BLaER1 (cell line): ENCODE data around the gene ARID3B.

Experiments used
- H3K27ac ChIP-seq: shearing (Covaris generic); formaldehyde crosslinking; 2 replicates; pipeline ENCODE4 v1.8.1; 2022
- H3K27me3 ChIP-seq: shearing (Covaris generic); formaldehyde crosslinking; 2 replicates; pipeline ENCODE4 v1.8.1; 2022
- H3K36me3 ChIP-seq: shearing (Covaris generic); formaldehyde crosslinking; 2 replicates; pipeline ENCODE4 v1.8.1; 2022
- H3K4me1 ChIP-seq: shearing (Covaris generic); formaldehyde crosslinking; 2 replicates; pipeline ENCODE4 v1.8.1; 2022
- H3K4me2 ChIP-seq: shearing (Covaris generic); formaldehyde crosslinking; 2 replicates; pipeline ENCODE4 v1.8.1; 2022
- H3K4me3 ChIP-seq: shearing (Covaris generic); formaldehyde crosslinking; 2 replicates; pipeline ENCODE4 v1.8.1; 2022
- H3K9ac ChIP-seq: shearing (Covaris generic); formaldehyde crosslinking; 2 replicates; pipeline ENCODE4 v1.8.1; 2022
- H3K9me3 ChIP-seq: shearing (Covaris generic); formaldehyde crosslinking; 2 replicates; pipeline ENCODE4 v1.8.1; 2022
- H4K20me1 ChIP-seq: shearing (Covaris generic); formaldehyde crosslinking; 2 replicates; pipeline ENCODE4 v1.8.1; 2022
- Cebpa-rat ChIP-seq: shearing (Covaris generic); IDR thresholded peaks from 2 replicates; pipeline ENCODE4 v1.8.1; 2022

ARID3B gene

DNA sequence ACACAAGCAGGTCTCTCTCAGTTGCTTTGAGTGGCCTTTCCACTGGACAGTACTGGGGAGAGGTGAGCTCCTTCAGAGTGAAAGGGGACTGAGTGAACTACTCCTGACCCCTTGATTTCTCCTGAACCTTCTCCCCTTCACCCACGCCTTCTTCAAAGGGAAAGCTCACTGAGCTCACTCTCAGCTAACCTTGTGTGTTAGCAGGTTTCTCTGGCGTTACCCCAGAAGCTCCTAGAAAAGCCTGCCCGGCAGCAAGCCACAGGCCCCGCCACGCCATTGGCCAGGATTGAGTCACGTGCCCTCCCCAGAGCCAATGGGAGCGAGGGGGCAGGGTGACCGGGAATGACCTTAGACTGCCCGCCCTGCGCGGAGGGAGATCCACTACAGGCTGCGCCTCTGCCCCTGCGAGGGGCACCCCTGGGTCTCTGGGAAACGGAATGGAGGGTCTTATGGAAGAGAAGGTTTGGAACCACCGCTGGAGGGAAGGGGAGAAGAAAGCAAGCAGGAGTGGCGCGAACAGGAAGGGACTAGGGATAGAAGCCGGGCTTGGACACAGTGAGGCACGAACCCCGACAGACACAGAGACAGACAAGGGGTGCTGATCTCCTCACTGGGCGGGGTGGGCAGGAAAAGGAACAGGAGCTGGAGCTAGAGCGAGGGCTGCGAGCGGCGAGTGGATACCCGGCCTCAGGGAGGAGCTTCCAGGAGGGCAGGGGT lies 57.3 kb downstream of the ARID3B start:
- TF ChIP-seq Cebpa-rat, result no peak
- Histone ChIP-seq H3K36me3 (peaks cover 18% of the 10 kb centered on the region; the same call in 1 of the 2 replicates), H3K4me1 (peaks cover 27% of the 10 kb centered on the region), H3K9me3 (no peaks in the 10 kb centered on the region), H3K9ac (peak overlapping the region; percentile 77), H4K20me1 (no peaks in the 10 kb centered on the region), H3K27ac (peak overlapping the region; percentile 84), H3K4me2 (peak overlapping the region; percentile 90), H3K27me3 (no peaks in the 10 kb centered on the region), H3K4me3 (peak overlapping the region; percentile 66)

GRCh38 chr15:74599156-74599555 lies 58.1 kb downstream of the ARID3B start:
- Histone ChIP-seq H4K20me1 (no peaks in the 10 kb centered on the region), H3K9me3 (no peaks in the 10 kb centered on the region), H3K4me3 (peak overlapping the region; percentile 66; the same call in 1 of the 2 replicates), H3K27me3 (no peaks in the 10 kb centered on the region), H3K4me1 (peaks cover 27% of the 10 kb centered on the region), H3K36me3 (peaks cover 13% of the 10 kb centered on the region; the same call in 1 of the 2 replicates), H3K9ac (no peak overlapping the region), H3K4me2 (peak overlapping the region; percentile 90), H3K27ac (no peak overlapping the region)
- no peak for TF ChIP-seq Cebpa-rat

- Histone ChIP-seq H3K27ac (no peak overlapping the region), H3K27me3 (no peaks in the 10 kb centered on the region), H3K4me3 (no peak overlapping the region), H3K9ac (no peak overlapping the region), H3K4me1 (peaks cover 35% of the 10 kb centered on the region), H3K36me3 (no peaks in the 10 kb centered on the region), H3K4me2 (no peak overlapping the region), H3K9me3 (no peaks in the 10 kb centered on the region), H4K20me1 (no peaks in the 10 kb centered on the region)
- no peak for TF ChIP-seq Cebpa-rat
These were observed 62.2 kb downstream of the ARID3B start for GRCh38 chr15:74603026-74603788.

DNA sequence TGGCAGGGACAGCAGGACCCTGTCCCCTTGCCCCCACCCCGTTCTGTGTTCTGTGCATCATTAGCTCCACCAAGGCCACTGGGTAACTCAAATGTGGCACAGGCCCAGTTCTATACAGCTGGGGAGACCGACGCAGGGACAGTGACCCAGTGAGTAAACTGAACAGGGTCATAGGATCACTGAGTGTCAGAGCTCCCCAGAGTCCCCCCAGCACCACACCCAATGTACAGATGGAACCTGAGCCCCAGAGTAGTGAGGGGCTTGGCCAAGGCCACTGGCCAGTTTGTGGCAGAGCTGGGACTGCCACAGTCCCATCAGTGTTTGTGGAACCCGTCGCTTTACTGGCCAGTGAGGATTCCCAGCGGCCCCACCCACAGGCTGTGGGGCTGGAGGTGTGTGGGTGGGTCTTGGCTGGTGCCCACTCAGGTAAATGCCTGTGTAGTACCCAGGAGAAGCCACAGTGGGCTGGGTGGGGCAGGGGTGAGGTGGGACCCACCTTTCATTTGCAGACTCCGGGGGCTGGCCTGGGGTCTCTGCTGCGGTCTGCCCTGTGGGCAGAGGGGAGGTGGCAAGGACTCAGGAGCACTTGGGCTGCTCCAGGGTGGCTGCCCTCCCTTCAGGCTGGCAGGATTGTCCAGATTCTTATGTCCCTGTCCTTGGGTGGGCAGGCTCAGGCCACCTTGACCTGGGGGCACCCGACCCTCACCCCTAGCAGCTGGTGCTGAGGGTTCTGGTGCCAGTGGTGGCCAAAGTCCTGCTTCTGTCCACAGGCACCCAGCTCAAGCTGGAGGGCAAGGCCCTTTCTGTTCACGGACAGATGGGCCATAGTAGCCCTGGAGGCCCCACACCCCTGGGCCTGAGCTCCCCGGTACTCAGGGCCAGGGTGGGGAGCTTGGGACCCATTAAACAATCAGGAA lies 63.0 kb downstream of the ARID3B start:
- peak overlapping the region; percentile 28 for H3K4me2 ChIP-seq
- no peaks in the 10 kb centered on the region for H3K27me3 ChIP-seq
- H3K27ac ChIP-seq, result 0 out of 2 replicates have a peak overlapping the region, but pooled peaks have one; percentile 13
- H3K9me3 ChIP-seq, result no peaks in the 10 kb centered on the region
- H3K4me3 ChIP-seq, result no peak overlapping the region
- no peaks in the 10 kb centered on the region for H4K20me1 ChIP-seq
- no peak overlapping the region for H3K9ac ChIP-seq
- H3K4me1 ChIP-seq, result peaks cover 29% of the 10 kb centered on the region
- no peaks in the 10 kb centered on the region for H3K36me3 ChIP-seq
- TF ChIP-seq Cebpa-rat, result no peak

DNA sequence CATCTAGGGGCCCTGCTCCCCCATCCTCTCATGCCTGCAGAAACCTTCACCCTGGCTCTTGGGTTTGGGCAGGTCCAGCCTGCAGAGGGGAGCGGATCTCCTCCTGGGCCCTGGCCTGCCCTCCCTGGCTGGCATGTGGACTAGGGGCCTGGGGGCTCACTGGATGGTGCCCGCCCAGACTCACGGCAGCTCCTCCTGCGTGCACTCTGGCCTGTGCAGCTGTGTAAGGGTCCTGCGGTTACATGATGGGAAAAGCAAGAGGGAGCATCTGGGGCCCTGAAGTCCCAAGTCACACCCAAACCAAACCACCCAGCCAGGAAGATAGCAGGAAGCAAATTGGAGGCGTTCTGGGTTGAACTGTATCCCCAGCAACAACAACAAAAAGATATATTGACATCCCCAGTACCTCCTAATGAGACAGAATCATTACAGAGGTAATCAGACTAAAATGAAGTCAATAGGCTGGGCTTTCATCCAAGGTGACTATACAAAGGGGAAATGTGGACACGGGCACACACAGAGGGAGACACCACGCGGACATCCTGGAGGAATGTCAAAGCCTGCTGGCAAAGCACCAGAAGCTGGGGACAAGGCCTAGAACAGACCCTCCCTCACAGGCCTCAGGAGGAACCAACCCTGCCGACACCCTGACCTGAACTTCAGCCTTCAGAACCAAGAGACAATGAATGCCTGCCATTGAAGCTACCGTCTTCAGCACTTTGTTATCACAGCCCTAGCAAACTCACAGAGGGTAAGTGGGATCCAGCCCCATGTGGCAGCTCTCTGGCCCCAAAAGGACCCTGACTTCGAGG lies 64.2 kb downstream of the ARID3B start:
- H3K27ac ChIP-seq, result 0 out of 2 replicates have a peak overlapping the region, but pooled peaks have one; percentile 13
- H3K4me1 ChIP-seq, result peaks cover 29% of the 10 kb centered on the region
- no peak for TF ChIP-seq Cebpa-rat
- no peaks in the 10 kb centered on the region for H3K36me3 ChIP-seq
- H3K4me2 ChIP-seq, result peak overlapping the region; percentile 28
- H3K9ac ChIP-seq, result no peak overlapping the region
- no peak overlapping the region for H3K4me3 ChIP-seq
- H4K20me1 ChIP-seq, result no peaks in the 10 kb centered on the region
- no peaks in the 10 kb centered on the region for H3K27me3 ChIP-seq
- no peaks in the 10 kb centered on the region for H3K9me3 ChIP-seq

DNA sequence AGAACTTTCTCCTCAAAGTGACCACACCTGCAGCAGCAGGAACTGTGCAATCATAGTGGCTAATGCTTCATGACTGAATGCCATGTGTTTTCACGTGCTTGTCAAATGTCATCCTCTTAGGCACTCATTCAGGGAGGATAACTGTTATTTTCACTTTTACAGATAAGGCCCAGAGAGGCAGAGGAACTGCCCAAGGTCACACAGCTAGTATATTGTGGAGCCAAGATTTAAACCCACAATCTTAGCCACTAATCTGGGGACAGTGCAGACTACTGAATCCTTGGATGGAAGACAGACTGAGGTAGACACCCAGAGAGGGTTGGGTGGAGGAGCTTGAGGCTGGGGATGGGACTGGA lies 64.8 kb downstream of the ARID3B start:
- H4K20me1 ChIP-seq, result no peaks in the 10 kb centered on the region; the same call in 1 of the 2 replicates
- H3K27me3 ChIP-seq, result no peaks in the 10 kb centered on the region
- no peak overlapping the region for H3K4me2 ChIP-seq
- H3K36me3 ChIP-seq, result no peaks in the 10 kb centered on the region
- H3K27ac ChIP-seq, result no peak overlapping the region
- no peak for TF ChIP-seq Cebpa-rat
- no peaks in the 10 kb centered on the region for H3K9me3 ChIP-seq
- no peak overlapping the region for H3K4me3 ChIP-seq
- H3K4me1 ChIP-seq, result peaks cover 31% of the 10 kb centered on the region
- no peak overlapping the region for H3K9ac ChIP-seq

DNA sequence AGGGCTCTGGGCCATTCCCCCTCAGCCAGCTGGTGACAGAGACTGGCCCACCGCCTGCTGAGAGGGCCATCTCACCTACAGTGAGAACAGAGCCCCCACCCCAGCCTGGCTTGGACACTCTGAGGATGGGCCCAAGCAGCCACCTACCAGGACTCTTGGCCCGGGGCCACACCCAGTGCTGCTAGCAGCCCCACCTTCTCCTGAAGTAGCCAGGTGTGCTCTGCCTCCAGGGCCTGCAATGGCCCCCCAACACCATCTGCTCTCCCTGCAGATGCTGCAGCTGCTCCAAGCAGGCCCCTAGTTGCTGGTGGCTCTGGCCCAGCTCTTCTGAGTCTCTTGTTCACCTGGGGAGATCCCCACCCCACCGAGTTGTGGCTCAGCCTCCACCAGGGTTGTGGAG lies 67.8 kb downstream of the ARID3B start:
- Histone ChIP-seq H3K4me1 (peaks cover 47% of the 10 kb centered on the region), H3K27ac (no peak overlapping the region), H3K27me3 (no peaks in the 10 kb centered on the region), H3K9ac (no peak overlapping the region), H3K9me3 (no peaks in the 10 kb centered on the region), H3K36me3 (no peaks in the 10 kb centered on the region), H3K4me3 (no peak overlapping the region), H4K20me1 (no peaks in the 10 kb centered on the region; the same call in 1 of the 2 replicates), H3K4me2 (no peak overlapping the region)
- TF ChIP-seq Cebpa-rat, result no peak

GRCh38 chr15:74609938-74610301 lies 68.9 kb downstream of the ARID3B start:
- no peak overlapping the region for H3K27ac ChIP-seq
- no peak for TF ChIP-seq Cebpa-rat
- H4K20me1 ChIP-seq, result no peaks in the 10 kb centered on the region; the same call in 1 of the 2 replicates
- peak overlapping the region; percentile 62 for H3K4me2 ChIP-seq
- H3K9ac ChIP-seq, result 0 out of 2 replicates have a peak overlapping the region, but pooled peaks have one; percentile 48
- H3K4me1 ChIP-seq, result peaks cover 48% of the 10 kb centered on the region
- no peaks in the 10 kb centered on the region for H3K27me3 ChIP-seq
- no peaks in the 10 kb centered on the region for H3K9me3 ChIP-seq
- no peaks in the 10 kb centered on the region for H3K36me3 ChIP-seq
- no peak overlapping the region for H3K4me3 ChIP-seq
